ENCODE data around the gene ACTA2. TPM values are rescaled to one million over a fixed set of nuclear protein-coding genes. Genes with fewer than 3 reads are reported as not detected.

ACTA2 gene
- total RNA-seq, 6 experiments from 2014 or later: 112 to 178 (median 164) TPM

GRCh38 chr10:88962336-88962735 is 9.8 kb upstream of the ACTA2 start:
- H3K36me3 Mint-ChIP-seq (ENCODE audit: low read depth): 0 out of 2 replicates have a peak, but pooled peaks cover 3% of the 10 kb centered on the region
- no peak for TF ChIP-seq CTCF (IDR thresholded peaks at IDR 0.05)
- DNase-seq: no peak
- H3K27me3 Mint-ChIP-seq (ENCODE audit: insufficient read depth): no peaks in the 10 kb centered on the region
- peaks cover 70% of the 10 kb centered on the region for H3K4me1 Mint-ChIP-seq (ENCODE audit: low read depth)
- H3K4me3 Mint-ChIP-seq: no peak overlapping the region
- H3K27ac Mint-ChIP-seq: no peak overlapping the region
- H3K9me3 Mint-ChIP-seq: no peaks in the 10 kb centered on the region

GRCh38 chr10:88961266-88961665 is 8.7 kb upstream of the ACTA2 start:
- no peak for DNase-seq
- Mint-ChIP-seq H3K4me3 (no peak overlapping the region), H3K36me3 (ENCODE audit: low read depth) (0 out of 2 replicates have a peak, but pooled peaks cover 3% of the 10 kb centered on the region), H3K27ac (peak overlapping the region; percentile 57), H3K4me1 (ENCODE audit: low read depth) (peaks cover 60% of the 10 kb centered on the region), H3K27me3 (ENCODE audit: insufficient read depth) (no peaks in the 10 kb centered on the region), H3K9me3 (no peaks in the 10 kb centered on the region)
- no peak for TF ChIP-seq CTCF (IDR thresholded peaks at IDR 0.05)

GRCh38 chr10:88960802-88961201 is 8.2 kb upstream of the ACTA2 start:
- 0 out of 2 replicates have a peak, but pooled peaks cover 3% of the 10 kb centered on the region for H3K36me3 Mint-ChIP-seq (ENCODE audit: low read depth)
- H3K27me3 Mint-ChIP-seq (ENCODE audit: insufficient read depth): no peaks in the 10 kb centered on the region
- no peak for TF ChIP-seq CTCF (IDR thresholded peaks at IDR 0.05)
- no peaks in the 10 kb centered on the region for H3K9me3 Mint-ChIP-seq
- no peak overlapping the region for H3K4me3 Mint-ChIP-seq
- peaks cover 55% of the 10 kb centered on the region for H3K4me1 Mint-ChIP-seq (ENCODE audit: low read depth)
- H3K27ac Mint-ChIP-seq: peak overlapping the region; percentile 57
- DNase-seq: no peak

GRCh38 chr10:88958721-88959120 is 6.1 kb upstream of the ACTA2 start:
- no peak for TF ChIP-seq CTCF (IDR thresholded peaks at IDR 0.05)
- Mint-ChIP-seq H3K4me3 (peak overlapping the region; percentile 26; the same call in 1 of the 2 replicates), H3K27ac (peak overlapping the region; percentile 78), H3K27me3 (ENCODE audit: insufficient read depth) (no peaks in the 10 kb centered on the region), H3K9me3 (no peaks in the 10 kb centered on the region), H3K4me1 (ENCODE audit: low read depth) (peaks cover 45% of the 10 kb centered on the region), H3K36me3 (ENCODE audit: low read depth) (peaks cover 3% of the 10 kb centered on the region; the same call in 1 of the 2 replicates)
- DNase-seq: peak; percentile 45

GRCh38 chr10:88957381-88957780 is 4.8 kb upstream of the ACTA2 start:
- Mint-ChIP-seq H3K4me1 (ENCODE audit: low read depth) (peaks cover 58% of the 10 kb centered on the region), H3K27ac (no peak overlapping the region), H3K36me3 (ENCODE audit: low read depth) (no peaks in the 10 kb centered on the region; the same call in 1 of the 2 replicates)

More at GRCh38 chr10:88957381-88957780, 4.8 kb upstream of the ACTA2 start:
- H3K27me3 Mint-ChIP-seq (ENCODE audit: insufficient read depth): no peaks in the 10 kb centered on the region
- TF ChIP-seq CTCF (IDR thresholded peaks at IDR 0.05): no peak
- no peaks in the 10 kb centered on the region for H3K9me3 Mint-ChIP-seq
- DNase-seq: no peak
- no peak overlapping the region; the same call in 1 of the 2 replicates for H3K4me3 Mint-ChIP-seq

All from HFFc6 (cell line).